HCT116 (cell line): ENCODE data around the gene DOP1A. TPM values are rescaled to one million over a fixed set of nuclear protein-coding genes. Genes with fewer than 3 reads are reported as not detected.

Source experiments
- ATAC-seq: fragments of 200-7000 bp; cut with Tn5 transposase; 2 replicates; pipeline ENCODE4 v1.9.1; 2020; ENCODE audit warnings: mild to moderate bottlenecking, moderate library complexity
- BruUV-seq: library from RNA; stranded (reverse); fragments of 400-500 nt; replicated peaks from 2 replicates; lab custom pipeline; 2021; lab: Mats Ljungman, UMichigan
- CTCF ChIA-PET: fragments of 300-600 bp; sonication (Branson Sonifier 250); formaldehyde crosslinking; loops from one replicate; lab custom pipeline; 2021; ENCODE audit warnings: antibody characterized with exemption; lab: Charles Lee
- POLR2A ChIA-PET: fragments of 300-600, 350-600 bp; sonication (Branson Sonifier 250); formaldehyde crosslinking; loops from one replicate; lab custom pipeline; 2021; ENCODE audit warnings: antibody characterized with exemption; lab: Charles Lee
- RAD21 ChIA-PET, 2 experiments: fragments of 300-600 bp; sonication (Branson Sonifier 250); formaldehyde crosslinking; loops; one replicate each; lab custom pipeline; 2023; ENCODE audit warnings: low total read pairs in 2 of 2; ENCODE audit not compliant: uncharacterized antibody in 2 of 2, unreplicated experiment in 2 of 2, low non-redundant PET in 1 of 2; lab: Charles Lee
- DNase-seq: peaks from one replicate; pipeline ENCODE4 v3.0.0-alpha.2; 2010; ENCODE audit warnings: low read depth, low spot score
- H2AFZ ChIP-seq: fragments of 200-600 bp; shearing (Covaris generic), sonication (generic); 2 replicates; pipeline ENCODE4 v1.6.1; 2017; ENCODE audit warnings: low read depth, mixed run types, mixed read lengths, antibody characterized with exemption, low read length; ENCODE audit not compliant: poor library complexity, severe bottlenecking
- H3K27ac ChIP-seq: 2 replicates; pipeline ENCODE4 v1.5.1; 2012; ENCODE audit warnings: low read depth, low read length
- H3K27me3 ChIP-seq: fragments of 200-600 bp; sonication (generic); 2 replicates; pipeline ENCODE4 v1.6.1; 2016; ENCODE audit warnings: mixed run types, low read length, mixed read lengths; ENCODE audit not compliant: insufficient read depth
- H3K36me3 ChIP-seq, 2 experiments: fragments of 200-500 bp in 1 of 2; fragments of 200-600 bp in 1 of 2; sonication (Bioruptor generic) in 1 of 2; sonication (generic) in 1 of 2; 2 replicates each; pipeline versions ENCODE4 v1.5.1 to v1.6.1; 2014 to 2016; ENCODE audit warnings: low read length in 2 of 2, inconsistent platforms in 1 of 2, mixed read lengths in 1 of 2, mixed run types in 1 of 2; ENCODE audit not compliant: insufficient read depth in 2 of 2, control insufficient read depth in 1 of 2
- H3K4me1 ChIP-seq, 2 experiments: fragments of 200-600 bp in 1 of 2; sonication (generic) in 1 of 2; 2 replicates each; pipeline versions ENCODE4 v1.5.1 to v1.6.1; 2012 to 2017; ENCODE audit warnings: low read length in 2 of 2, inconsistent platforms in 1 of 2, mild to moderate bottlenecking in 1 of 2, mixed read lengths in 1 of 2, mixed run types in 1 of 2, moderate library complexity in 1 of 2; ENCODE audit not compliant: insufficient read depth in 2 of 2, control insufficient read depth in 1 of 2
- H3K4me2 ChIP-seq: fragments of 200-600 bp; sonication (generic); 2 replicates; pipeline ENCODE4 v1.6.1; 2017; ENCODE audit warnings: mixed run types, low read length, mixed read lengths
- H3K4me3 ChIP-seq, 2 experiments: fragments of 200-600 bp in 1 of 2; sonication (generic) in 1 of 2; replicated peaks in 1 of 2; 2 replicates each; pipeline ENCODE4 v1.5.1; 2011 to 2016; ENCODE audit warnings: low read length in 2 of 2, control low read depth in 1 of 2, low read depth in 1 of 2, mild to moderate bottlenecking in 1 of 2, mixed read lengths in 1 of 2, mixed run types in 1 of 2
- H3K79me2 ChIP-seq: fragments of 200-600 bp; sonication (generic); 2 replicates; pipeline ENCODE4 v1.6.1; 2017; ENCODE audit warnings: mild to moderate bottlenecking, mixed run types, low read length, moderate library complexity, mixed read lengths; ENCODE audit not compliant: insufficient read depth
- H3K9ac ChIP-seq: fragments of 200-600 bp; sonication (generic); 2 replicates; pipeline ENCODE4 v1.6.1; 2016; ENCODE audit warnings: low read length, mixed read lengths
- H3K9me2 ChIP-seq: fragments of 200-600 bp; sonication (generic), shearing (Covaris generic); 2 replicates; pipeline ENCODE4 v1.6.1; 2017; ENCODE audit warnings: mixed run types, mild to moderate bottlenecking, moderate library complexity; ENCODE audit not compliant: insufficient read depth
- H3K9me3 ChIP-seq, 2 experiments: fragments of 200-500 bp in 1 of 2; fragments of 200-600 bp in 1 of 2; sonication (Bioruptor generic) in 1 of 2; sonication (generic) in 1 of 2; 2 replicates each; pipeline ENCODE4 v1.6.1; 2014 to 2017; ENCODE audit warnings: low read length in 2 of 2, mixed read lengths in 2 of 2, inconsistent platforms in 1 of 2, low read depth in 1 of 2, mild to moderate bottlenecking in 1 of 2, mixed run types in 1 of 2, moderate library complexity in 1 of 2; ENCODE audit not compliant: control insufficient read depth in 1 of 2, insufficient read depth in 1 of 2
- H4K20me1 ChIP-seq: fragments of 200-600 bp; sonication (generic), shearing (Covaris generic); 2 replicates; pipeline ENCODE4 v1.6.1; 2017; ENCODE audit warnings: mixed run types, mild to moderate bottlenecking, moderate library complexity; ENCODE audit not compliant: insufficient read depth
- SIN3A ChIP-seq: IDR thresholded peaks from 2 replicates; pipeline ENCODE4 v1.6.1; 2012; ENCODE audit warnings: low read depth
- intact Hi-C: fragments of 100-400 bp; cut with micrococcal nuclease; formaldehyde crosslinking; loops from 2 replicates; pipeline ENCODE4 v1.10.0; 2022
- total RNA-seq: library from RNA; stranded (reverse); gene quantifications from one replicate; pipeline ENCODE4 v1.2.1, GENCODE V29; 2021; ENCODE audit not compliant: unreplicated experiment

DOP1A gene
- total RNA-seq, 1 experiment from 2014 or later: 7.1 TPM

DNA sequence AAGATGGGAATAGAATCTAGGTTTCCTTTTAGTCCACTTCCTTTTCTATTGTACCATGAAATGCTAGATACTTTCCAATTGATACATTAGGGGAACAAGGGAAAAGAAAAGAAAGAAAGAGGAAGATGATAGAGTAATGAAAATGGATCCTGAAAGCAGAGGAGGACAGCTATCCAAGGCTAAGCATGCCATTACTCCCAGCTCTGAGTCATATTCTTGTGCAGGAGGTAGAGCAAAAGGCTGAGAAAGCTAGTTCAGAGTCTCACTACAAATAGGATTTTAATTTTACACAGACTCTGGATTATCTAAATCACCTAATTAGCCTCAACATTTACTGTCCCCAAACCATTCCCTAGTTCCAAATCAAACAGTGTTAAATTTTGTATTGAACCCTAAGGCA lies 149.3 kb downstream of the DOP1A start:
- Histone ChIP-seq H2AFZ (no peak overlapping the region), H3K36me3 (no peaks in the 10 kb centered on the region)
- no TSS peak for BruUV-seq

More for the DNA sequence above, 149.3 kb downstream of the DOP1A start:
- Histone ChIP-seq H3K79me2 (no peaks in the 10 kb centered on the region), H4K20me1 (no peaks in the 10 kb centered on the region), H3K4me2 (no peak overlapping the region), H3K9me2 (no peaks in the 10 kb centered on the region), H3K4me3 (no peak overlapping the region), H3K27ac (no peak overlapping the region), H3K9ac (no peak overlapping the region), H3K27me3 (no peaks in the 10 kb centered on the region), H3K9me3 (no peaks in the 10 kb centered on the region), H3K4me1 (no peaks in the 10 kb centered on the region)
- ATAC-seq (no peak), DNase-seq (no peak)
- ChIA-PET POLR2A (no interaction called here), CTCF (interaction anchor here (2.4 to 4.0 kb wide), 3 partner anchors 150 to 298 kb away, joined by 9 to 82 read pairs (median 25); partner anchors contain the start of genes DOP1A, PRSS35 and UBE3D), RAD21 (no interaction called here)
- TF ChIP-seq SIN3A: no peak
- intact Hi-C loops: loop anchor here (5.0 kb wide), 1 partner anchor 965 kb away; no protein-coding TSS in a partner anchor

Other genes starting within 250 kb of the DOP1A start
- 9.0 TPM for gene UBE3D, start 1.8 kb upstream of the DOP1A start, total RNA-seq
- 63.5 TPM for gene PGM3, start 125.6 kb downstream of the DOP1A start, total RNA-seq
- gene RWDD2A, start 125.7 kb downstream of the DOP1A start, total RNA-seq: 3.6 TPM